ENCODE measurements around the gene ZNF217.

ZNF217 gene

DNA sequence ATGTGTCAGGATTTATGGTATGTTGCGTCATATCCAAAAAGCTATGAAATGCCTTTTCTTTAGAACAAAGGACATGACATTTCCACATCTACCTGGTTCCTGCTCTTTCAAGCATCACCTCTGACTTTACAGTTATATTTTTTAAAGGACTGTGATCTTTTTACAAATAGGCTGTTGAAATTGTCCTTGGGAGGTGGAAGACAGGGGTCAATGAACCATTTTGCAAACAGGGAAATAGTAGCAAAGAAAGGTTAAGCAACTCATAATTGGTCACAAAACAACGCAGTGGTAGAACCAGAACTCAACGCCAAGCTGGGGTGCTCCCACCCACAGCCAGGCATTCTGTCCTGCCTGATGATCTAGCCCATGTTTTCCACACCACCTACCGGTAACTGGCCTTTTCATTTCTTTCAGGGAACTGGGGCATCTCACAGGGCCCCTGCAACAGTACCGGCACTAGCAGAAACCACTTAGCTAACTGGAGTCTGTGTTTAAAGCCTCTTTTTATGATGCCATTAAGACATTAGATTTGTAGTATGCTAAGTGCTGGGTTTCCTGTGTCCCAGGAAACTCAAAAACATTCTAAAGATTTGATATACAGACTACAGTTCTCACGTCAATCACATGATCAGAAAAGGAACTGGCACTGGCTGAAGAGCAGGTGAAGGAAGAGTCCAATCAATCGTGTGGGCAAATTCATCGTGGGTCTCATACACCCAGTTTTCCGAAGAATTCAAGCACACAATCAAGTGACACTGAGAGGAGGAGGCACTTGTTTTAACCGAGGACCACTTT is 13.9 kb downstream of the ZNF217 start:
- H3K36me3 ChIP-seq, result peaks cover 76% of the 10 kb centered on the region
- peak; percentile 24 for DNase-seq
- peaks cover 29% of the 10 kb centered on the region for H3K4me1 ChIP-seq
- TF ChIP-seq, protein P1, sequence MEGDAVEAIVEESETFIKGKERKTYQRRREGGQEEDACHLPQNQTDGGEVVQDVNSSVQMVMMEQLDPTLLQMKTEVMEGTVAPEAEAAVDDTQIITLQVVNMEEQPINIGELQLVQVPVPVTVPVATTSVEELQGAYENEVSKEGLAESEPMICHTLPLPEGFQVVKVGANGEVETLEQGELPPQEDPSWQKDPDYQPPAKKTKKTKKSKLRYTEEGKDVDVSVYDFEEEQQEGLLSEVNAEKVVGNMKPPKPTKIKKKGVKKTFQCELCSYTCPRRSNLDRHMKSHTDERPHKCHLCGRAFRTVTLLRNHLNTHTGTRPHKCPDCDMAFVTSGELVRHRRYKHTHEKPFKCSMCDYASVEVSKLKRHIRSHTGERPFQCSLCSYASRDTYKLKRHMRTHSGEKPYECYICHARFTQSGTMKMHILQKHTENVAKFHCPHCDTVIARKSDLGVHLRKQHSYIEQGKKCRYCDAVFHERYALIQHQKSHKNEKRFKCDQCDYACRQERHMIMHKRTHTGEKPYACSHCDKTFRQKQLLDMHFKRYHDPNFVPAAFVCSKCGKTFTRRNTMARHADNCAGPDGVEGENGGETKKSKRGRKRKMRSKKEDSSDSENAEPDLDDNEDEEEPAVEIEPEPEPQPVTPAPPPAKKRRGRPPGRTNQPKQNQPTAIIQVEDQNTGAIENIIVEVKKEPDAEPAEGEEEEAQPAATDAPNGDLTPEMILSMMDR (IDR thresholded peaks at IDR 0.05; ENCODE audit: low read depth, low read length), result no peak
- H3K27me3 ChIP-seq, result no peaks in the 10 kb centered on the region
- no peaks in the 10 kb centered on the region for H3K9me3 ChIP-seq
- H3K4me3 ChIP-seq (ENCODE audit: low read depth, low read length), result 0 out of 2 replicates have a peak overlapping the region, but pooled peaks have one; percentile 2

DNA sequence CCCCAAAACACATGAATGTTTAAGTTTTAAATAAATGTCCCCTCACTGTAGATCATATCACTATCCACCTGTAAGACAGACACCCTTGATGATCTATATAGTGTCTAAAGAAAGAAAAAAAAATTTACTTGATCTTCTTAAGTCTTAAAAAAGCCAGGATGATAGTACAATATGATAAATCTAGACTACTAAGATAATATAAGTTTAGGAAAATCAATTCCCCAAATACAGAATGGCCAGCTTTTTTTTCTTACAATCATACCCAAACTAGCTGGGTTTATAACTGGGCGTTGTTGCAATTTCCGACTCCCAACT is 14.4 kb downstream of the ZNF217 start:
- Histone ChIP-seq H3K4me1 (peaks cover 29% of the 10 kb centered on the region), H3K4me3 (ENCODE audit: low read depth, low read length) (no peak overlapping the region), H3K36me3 (peaks cover 81% of the 10 kb centered on the region), H3K9me3 (no peaks in the 10 kb centered on the region), H3K27me3 (no peaks in the 10 kb centered on the region)
- DNase-seq, result no peak
- TF ChIP-seq, protein P1 (IDR thresholded peaks at IDR 0.05; ENCODE audit: low read depth, low read length), result no peak

DNA sequence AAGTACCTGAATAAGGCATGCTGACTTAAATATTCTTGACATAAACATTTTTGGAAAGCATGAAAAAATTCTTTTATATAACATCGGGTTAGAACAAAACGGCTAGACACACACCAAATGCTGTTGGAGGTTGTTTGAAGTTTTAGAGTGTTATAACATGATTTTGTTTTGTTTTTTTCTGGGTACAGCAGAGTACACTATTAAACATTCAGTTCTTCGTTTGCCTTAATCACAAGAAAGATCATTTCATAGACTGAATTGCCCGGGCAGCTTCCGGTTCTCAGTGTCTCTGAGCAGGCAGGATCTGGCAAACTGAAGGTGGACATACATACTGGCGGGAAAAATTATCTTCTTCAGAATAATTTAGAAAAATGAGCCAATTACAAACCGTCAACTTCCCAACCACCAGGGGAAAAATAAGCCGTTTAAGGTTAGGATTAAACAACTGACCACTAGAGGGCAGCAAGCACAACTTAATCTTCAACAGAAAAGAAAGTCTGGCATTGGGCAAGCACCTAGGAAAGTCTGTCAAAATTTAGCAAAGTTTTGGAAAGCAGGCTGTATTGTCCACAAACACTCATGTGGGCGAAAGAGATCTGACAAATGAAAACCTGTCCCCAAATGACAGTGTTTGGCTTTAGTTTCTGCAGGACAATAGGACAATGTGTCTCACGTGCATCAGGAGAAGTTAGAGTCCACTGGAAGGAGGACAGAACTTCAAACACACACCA is 15.0 kb downstream of the ZNF217 start:
- Histone ChIP-seq H3K4me3 (ENCODE audit: low read depth, low read length) (peak overlapping the region; percentile 3; the same call in 1 of the 2 replicates), H3K36me3 (peaks cover 87% of the 10 kb centered on the region), H3K4me1 (peaks cover 29% of the 10 kb centered on the region)

DNA sequence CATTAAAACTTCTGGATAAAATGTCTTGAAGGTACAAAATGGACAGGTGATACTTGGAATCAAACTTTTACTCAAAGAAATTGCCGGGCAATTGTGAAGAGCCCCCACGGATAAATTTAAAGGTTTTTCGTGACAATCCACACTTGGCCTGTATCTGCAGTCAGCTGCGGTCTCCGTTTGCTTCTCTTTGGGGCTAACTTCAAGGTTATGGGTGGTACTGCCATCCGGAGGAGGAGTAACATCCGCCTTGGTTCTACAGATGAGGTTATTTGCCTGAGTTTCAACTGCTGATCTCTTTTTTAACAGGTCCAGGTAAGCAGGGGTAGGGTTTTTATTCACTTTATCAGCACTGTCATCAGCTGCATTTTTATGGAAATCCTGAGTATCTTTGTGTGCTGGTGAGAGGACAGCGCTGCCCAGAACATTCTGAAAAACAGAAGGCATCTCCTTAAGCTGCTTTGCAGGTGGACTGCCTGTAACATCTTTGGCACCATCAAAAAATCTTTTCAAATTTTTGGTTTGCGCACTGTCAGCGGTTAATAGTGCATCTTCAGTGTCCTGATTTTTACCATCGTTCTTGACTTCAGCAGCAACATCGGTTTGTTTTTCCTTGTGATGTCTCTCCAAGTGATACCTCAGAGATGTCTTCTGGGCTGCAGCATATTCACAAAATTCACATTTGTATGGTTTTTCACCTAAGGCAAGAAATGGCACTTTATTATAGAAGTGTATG is 16.9 kb downstream of the ZNF217 start:
- Histone ChIP-seq H3K27me3 (no peaks in the 10 kb centered on the region), H3K9me3 (no peaks in the 10 kb centered on the region), H3K4me1 (peaks cover 16% of the 10 kb centered on the region), H3K36me3 (peaks cover 89% of the 10 kb centered on the region), H3K4me3 (ENCODE audit: low read depth, low read length) (no peak overlapping the region)
- TF ChIP-seq, protein P1 (IDR thresholded peaks at IDR 0.05; ENCODE audit: low read depth, low read length), result no peak
- DNase-seq, result no peak

More for the DNA sequence above, 15.0 kb downstream of the ZNF217 start:
- no peaks in the 10 kb centered on the region for H3K27me3 ChIP-seq
- TF ChIP-seq, protein P1 (IDR thresholded peaks at IDR 0.05; ENCODE audit: low read depth, low read length), result peak; percentile 84
- H3K9me3 ChIP-seq, result no peaks in the 10 kb centered on the region
- DNase-seq, result peak; percentile 69

DNA sequence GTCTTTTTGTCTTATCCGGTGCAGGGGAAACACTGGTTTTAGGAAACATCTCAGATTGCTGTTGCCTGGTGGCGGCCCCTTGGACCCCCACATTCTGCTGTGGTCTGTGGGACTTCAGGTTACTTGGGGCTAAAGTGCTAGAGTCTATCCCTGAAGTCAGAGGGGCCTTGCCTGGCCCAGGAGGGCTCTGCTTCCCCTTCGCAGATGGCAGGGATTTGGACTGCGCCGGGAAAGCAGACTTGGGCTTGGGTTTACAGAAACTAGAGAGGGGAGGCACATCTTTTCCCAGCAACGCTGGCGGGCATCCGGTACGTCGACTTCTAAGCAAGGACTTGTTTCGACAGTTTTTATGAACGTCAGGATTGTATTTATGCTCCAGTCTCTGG is 17.5 kb downstream of the ZNF217 start:
- Histone ChIP-seq H3K36me3 (peaks cover 88% of the 10 kb centered on the region), H3K9me3 (no peaks in the 10 kb centered on the region), H3K4me3 (ENCODE audit: low read depth, low read length) (no peak overlapping the region), H3K4me1 (peaks cover 14% of the 10 kb centered on the region), H3K27me3 (no peaks in the 10 kb centered on the region)
- TF ChIP-seq, protein P1 (IDR thresholded peaks at IDR 0.05; ENCODE audit: low read depth, low read length), result no peak
- DNase-seq, result no peak

All from BE2C (cell line).